H9 (cell line): ENCODE data around the gene MTARC2. TPM values are rescaled to one million over a fixed set of nuclear protein-coding genes. Genes with fewer than 3 reads are reported as not detected.

Experiments used
- DNase-seq: peaks from one replicate; pipeline ENCODE4 v3.0.0-alpha.2; 2017
- H2AFZ ChIP-seq: one replicate; pipeline ENCODE4 v1.6.1; 2013; ENCODE audit warnings: mild to moderate bottlenecking, low read length, control low read depth, moderate library complexity
- H2AK5ac ChIP-seq: 2 replicates; pipeline ENCODE4 v1.6.1; 2013; ENCODE audit warnings: low read length, control low read depth, mixed read lengths; ENCODE audit not compliant: insufficient read length
- H2BK120ac ChIP-seq: one replicate; pipeline ENCODE4 v1.6.1; 2013; ENCODE audit warnings: low read depth, mild to moderate bottlenecking, low read length, control low read depth, inconsistent platforms; ENCODE audit not compliant: poor library complexity, severe bottlenecking
- H2BK12ac ChIP-seq: 2 replicates; pipeline ENCODE4 v1.6.1; 2013; ENCODE audit warnings: low read length, control low read depth, mixed read lengths, low read depth; ENCODE audit not compliant: insufficient read length
- H2BK15ac ChIP-seq: 2 replicates; pipeline ENCODE4 v1.6.1; 2013; ENCODE audit warnings: low read depth, low read length, control low read depth
- H2BK20ac ChIP-seq: one replicate; pipeline ENCODE4 v1.6.1; 2013; ENCODE audit warnings: low read depth, mild to moderate bottlenecking, low read length, control low read depth, inconsistent platforms; ENCODE audit not compliant: poor library complexity, severe bottlenecking
- H2BK5ac ChIP-seq: 2 replicates; pipeline ENCODE4 v1.6.1; 2013; ENCODE audit warnings: low read length, control low read depth, mixed read lengths; ENCODE audit not compliant: insufficient read length
- H3K14ac ChIP-seq: 2 replicates; pipeline ENCODE4 v1.6.1; 2013; ENCODE audit warnings: low read length, control low read depth; ENCODE audit not compliant: insufficient read depth
- H3K18ac ChIP-seq: 2 replicates; pipeline ENCODE4 v1.6.1; 2013; ENCODE audit warnings: low read depth, mild to moderate bottlenecking, mixed read lengths, low read length, control low read depth; ENCODE audit not compliant: insufficient read length
- H3K23ac ChIP-seq: 2 replicates; pipeline ENCODE4 v1.6.1; 2013; ENCODE audit warnings: low read length, control low read depth, mixed read lengths, low read depth; ENCODE audit not compliant: insufficient read length
- H3K23me2 ChIP-seq: 2 replicates; pipeline ENCODE4 v1.6.1; 2013; ENCODE audit warnings: low read depth, mild to moderate bottlenecking, mixed read lengths, low read length, control low read depth; ENCODE audit not compliant: insufficient read length, poor library complexity, severe bottlenecking
- H3K27ac ChIP-seq: 2 replicates; pipeline ENCODE4 v1.5.1; 2013; ENCODE audit warnings: low read length, control low read depth, mixed read lengths, low read depth; ENCODE audit not compliant: insufficient read length
- H3K27me3 ChIP-seq: 2 replicates; pipeline ENCODE4 v1.6.1; 2013; ENCODE audit warnings: low read length, control low read depth, inconsistent platforms; ENCODE audit not compliant: insufficient read depth
- H3K4ac ChIP-seq: 2 replicates; pipeline ENCODE4 v1.6.1; 2013; ENCODE audit warnings: low read depth, mild to moderate bottlenecking, control low read depth, inconsistent platforms, low read length, moderate library complexity
- H3K4me1 ChIP-seq: 2 replicates; pipeline ENCODE4 v1.6.1; 2013; ENCODE audit warnings: low read length, control low read depth, inconsistent platforms; ENCODE audit not compliant: insufficient read depth
- H3K4me2 ChIP-seq: 2 replicates; pipeline ENCODE4 v1.6.1; 2013; ENCODE audit warnings: low read length, control low read depth, mixed read lengths; ENCODE audit not compliant: insufficient read length, insufficient read depth
- H3K56ac ChIP-seq: 2 replicates; pipeline ENCODE4 v1.6.1; 2013; ENCODE audit warnings: low read depth, mild to moderate bottlenecking, mixed read lengths, low read length, control low read depth; ENCODE audit not compliant: insufficient read length
- H3K79me1 ChIP-seq: 2 replicates; pipeline ENCODE4 v1.6.1; 2013; ENCODE audit warnings: low read depth, mild to moderate bottlenecking, moderate library complexity, low read length, control low read depth, inconsistent platforms; ENCODE audit not compliant: insufficient read depth, poor library complexity, severe bottlenecking
- H3K79me2 ChIP-seq: 2 replicates; pipeline ENCODE4 v1.6.1; 2013; ENCODE audit warnings: low read length, control low read depth, inconsistent platforms; ENCODE audit not compliant: insufficient read depth
- H3K9ac ChIP-seq: 2 replicates; pipeline ENCODE4 v1.6.1; 2013; ENCODE audit warnings: low read length, control low read depth, mixed read lengths; ENCODE audit not compliant: insufficient read length; ENCODE audit errors: extremely low read depth
- H3K9me3 ChIP-seq: one replicate; pipeline ENCODE4 v1.6.1; 2013; ENCODE audit warnings: low read depth, low read length, inconsistent platforms; ENCODE audit not compliant: control insufficient read depth
- H3T11ph ChIP-seq: one replicate; pipeline ENCODE4 v1.6.1; 2013; ENCODE audit warnings: mild to moderate bottlenecking, low read length, control low read depth, inconsistent platforms
- H4K20me1 ChIP-seq: one replicate; pipeline ENCODE4 v1.6.1; 2013; ENCODE audit not compliant: control insufficient read depth, insufficient read length, insufficient read depth
- H4K5ac ChIP-seq: 2 replicates; pipeline ENCODE4 v1.6.1; 2013; ENCODE audit warnings: low read depth, mild to moderate bottlenecking, mixed read lengths, low read length, control low read depth; ENCODE audit not compliant: insufficient read length
- H4K8ac ChIP-seq: replicated peaks from 2 replicates; pipeline ENCODE4 v1.6.1; 2013; ENCODE audit warnings: low read length, control low read depth, mixed read lengths, low read depth; ENCODE audit not compliant: insufficient read length
- H4K91ac ChIP-seq: 2 replicates; pipeline ENCODE4 v1.6.1; 2013; ENCODE audit warnings: low read depth, mild to moderate bottlenecking, moderate library complexity, mixed read lengths, low read length, control low read depth; ENCODE audit not compliant: insufficient read length
- H3K27ac Mint-ChIP-seq, 3 experiments: 2 replicates in 2 of 3; 3 replicates in 1 of 3; pipeline ENCODE4 v1.8.0; 2020 to 2021; ENCODE audit warnings: mixed read lengths in 3 of 3, mild to moderate bottlenecking in 1 of 3, moderate library complexity in 1 of 3
- H3K27me3 Mint-ChIP-seq: 2 replicates; pipeline ENCODE4 v1.8.0; 2021; ENCODE audit warnings: low read depth, mild to moderate bottlenecking, moderate library complexity, mixed read lengths
- H3K36me3 Mint-ChIP-seq, 3 experiments: 2 replicates in 2 of 3; 3 replicates in 1 of 3; pipeline ENCODE4 v1.8.0; 2020 to 2021; ENCODE audit warnings: low read depth in 3 of 3, mixed read lengths in 3 of 3; ENCODE audit not compliant: insufficient read depth in 1 of 3
- H3K4me1 Mint-ChIP-seq, 2 experiments: 2 replicates each; pipeline ENCODE4 v1.8.0; 2020; ENCODE audit warnings: mixed read lengths in 2 of 2
- H3K4me3 Mint-ChIP-seq, 2 experiments: 2 replicates in 1 of 2; 3 replicates in 1 of 2; pipeline ENCODE4 v1.8.0; 2020 to 2021; ENCODE audit warnings: mild to moderate bottlenecking in 2 of 2, mixed read lengths in 2 of 2, moderate library complexity in 1 of 2
- H3K9me3 Mint-ChIP-seq, 2 experiments: 2 replicates in 1 of 2; 3 replicates in 1 of 2; pipeline ENCODE4 v1.8.0; 2020; ENCODE audit warnings: mild to moderate bottlenecking in 2 of 2, mixed read lengths in 2 of 2, moderate library complexity in 1 of 2
- WGBS: extraction: QIAGEN DNeasy Blood & Tissue Kit; methylation state at CpG from one replicate; pipeline ENCODE4 v1.1.7; 2013; ENCODE audit warnings: missing lambda C conversion rate, low lambda C conversion rate, mixed read lengths; ENCODE audit not compliant: insufficient read length; ENCODE audit errors: extremely low coverage; 5-methylcytosine and 5-hydroxymethylcytosine counted together
- total RNA-seq: library from RNA; stranded (reverse); gene quantifications from 2 replicates; pipeline ENCODE4 v1.2.1, GENCODE V29; 2021
- TF ChIP-seq, protein P1 (sequence below): fragments of 200-600 bp; sonication (generic); conservative IDR thresholded peaks from 3 replicates; pipeline ENCODE4 v1.8.0; 2021; ENCODE audit warnings: antibody characterized with exemption, mild to moderate bottlenecking

The MTARC2 gene
- total RNA-seq, 1 experiment from 2014 or later: 7.7 TPM

DNA sequence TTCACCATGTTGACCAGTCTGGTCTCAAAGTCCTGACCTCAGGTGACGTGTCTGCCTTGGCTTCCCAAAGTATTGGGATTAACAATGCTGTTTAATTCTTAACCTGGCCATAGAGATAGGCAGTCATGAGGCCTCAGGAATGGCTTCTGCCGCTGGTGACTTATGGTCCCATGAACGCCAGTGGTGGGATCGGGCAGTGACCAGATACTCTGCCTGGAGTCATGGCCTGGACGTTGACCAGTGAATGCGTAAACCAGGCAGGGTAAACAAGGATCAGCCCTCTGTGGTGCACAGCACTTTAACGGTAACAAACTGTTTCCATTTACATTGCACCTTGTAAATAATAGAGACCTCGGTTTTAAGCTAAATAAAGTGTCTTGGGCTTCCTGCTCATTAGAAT is 61.6 kb downstream of the MTARC2 start:
- Mint-ChIP-seq H3K27me3 (no peaks in the 10 kb centered on the region), H3K36me3 (peaks cover 16 to 53% (median 41%) of the 10 kb centered on the region in 3 experiments; a peak in 6 of 7 replicates), H3K4me3 (no peak overlapping the region), H3K27ac (no peak overlapping the region), H3K4me1 (peaks cover 6 to 9% of the 10 kb centered on the region in 2 experiments), H3K9me3 (no peaks in the 10 kb centered on the region)
- Histone ChIP-seq H3K14ac (no peak overlapping the region), H3K56ac (no peak overlapping the region), H2AFZ (no peak overlapping the region), H3K79me1 (no peaks in the 10 kb centered on the region), H4K20me1 (peaks cover 3% of the 10 kb centered on the region), H4K8ac (no peak overlapping the region), H3K79me2 (no peaks in the 10 kb centered on the region), H3K23ac (no peak overlapping the region), H2BK20ac (no peak overlapping the region), H3K4me1 (no peaks in the 10 kb centered on the region), H3K18ac (no peak overlapping the region), H3K9me3 (no peaks in the 10 kb centered on the region), H2BK120ac (no peak overlapping the region), H3K4ac (no peak overlapping the region), H3K27ac (no peak overlapping the region), H3K23me2 (peaks cover 3% of the 10 kb centered on the region), H3K4me2 (no peak overlapping the region), H3K9ac (no peak overlapping the region), H2BK15ac (no peak overlapping the region), H4K91ac (no peak overlapping the region), H2BK12ac (no peak overlapping the region), H2BK5ac (no peak overlapping the region), H3K27me3 (no peaks in the 10 kb centered on the region), H3T11ph (no peak overlapping the region), H2AK5ac (no peak overlapping the region), H4K5ac (no peak overlapping the region)
- WGBS: no CpG with 5 or more reads among the region's 8 CpGs
- no peak for DNase-seq
- TF ChIP-seq, protein P1, sequence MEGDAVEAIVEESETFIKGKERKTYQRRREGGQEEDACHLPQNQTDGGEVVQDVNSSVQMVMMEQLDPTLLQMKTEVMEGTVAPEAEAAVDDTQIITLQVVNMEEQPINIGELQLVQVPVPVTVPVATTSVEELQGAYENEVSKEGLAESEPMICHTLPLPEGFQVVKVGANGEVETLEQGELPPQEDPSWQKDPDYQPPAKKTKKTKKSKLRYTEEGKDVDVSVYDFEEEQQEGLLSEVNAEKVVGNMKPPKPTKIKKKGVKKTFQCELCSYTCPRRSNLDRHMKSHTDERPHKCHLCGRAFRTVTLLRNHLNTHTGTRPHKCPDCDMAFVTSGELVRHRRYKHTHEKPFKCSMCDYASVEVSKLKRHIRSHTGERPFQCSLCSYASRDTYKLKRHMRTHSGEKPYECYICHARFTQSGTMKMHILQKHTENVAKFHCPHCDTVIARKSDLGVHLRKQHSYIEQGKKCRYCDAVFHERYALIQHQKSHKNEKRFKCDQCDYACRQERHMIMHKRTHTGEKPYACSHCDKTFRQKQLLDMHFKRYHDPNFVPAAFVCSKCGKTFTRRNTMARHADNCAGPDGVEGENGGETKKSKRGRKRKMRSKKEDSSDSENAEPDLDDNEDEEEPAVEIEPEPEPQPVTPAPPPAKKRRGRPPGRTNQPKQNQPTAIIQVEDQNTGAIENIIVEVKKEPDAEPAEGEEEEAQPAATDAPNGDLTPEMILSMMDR: no peak
